RWPE1 (cell line): Measurements from ENCODE around the gene RFX1.

Source experiments
- CTCF ChIA-PET: fragments of 350-600 bp; sonication (Branson Sonifier 250); formaldehyde crosslinking; extraction: SDS; loops from one replicate; lab custom pipeline; 2021; lab: Yijun Ruan, JAX
- POLR2A ChIA-PET: fragments of 400-600 bp; formaldehyde crosslinking; extraction: SDS; loops from one replicate; lab custom pipeline; 2020; ENCODE audit warnings: antibody characterized with exemption; ENCODE audit not compliant: low non-redundant PET; lab: Yijun Ruan, JAX
- DNase-seq: peaks from one replicate; pipeline ENCODE4 v3.0.0; 2012; ENCODE audit warnings: low spot score
- H3K27ac ChIP-seq: fragments of 450-650 bp; 2 replicates; pipeline ENCODE4 v1.5.1; 2017
- CTCF ChIP-seq: fragments of 450-650 bp; conservative IDR thresholded peaks from 2 replicates; pipeline ENCODE4 v1.5.1; 2017; ENCODE audit warnings: low read depth, mild to moderate bottlenecking

The RFX1 gene

GRCh38 chr19:14006085-14006765, at the start of gene RFX1:
RFX1 (minus strand) TSS chr19:14006320; CDS start chr19:13993843, 12,477 bp downstream.
- peak; percentile 98 for DNase-seq
- CTCF ChIA-PET: no interaction called here
- POLR2A ChIA-PET: interaction anchor here (0.5 to 1.0 kb wide), 3 partner anchors 13 to 179 kb away, joined by 3 to 5 read pairs (median 3); no protein-coding TSS in a partner anchor
- peak within 1 kb of the TSS; percentile 93 for H3K27ac ChIP-seq
- no peak for TF ChIP-seq CTCF

- DNase-seq: no peak
- ChIA-PET POLR2A (no interaction called here), CTCF (no interaction called here)
- no peak overlapping the region for H3K27ac ChIP-seq
- no peak for TF ChIP-seq CTCF
These were observed 49.3 kb upstream of the RFX1 start for GRCh38 chr19:14055396-14055795.

GRCh38 chr19:14054721-14055120, 48.6 kb upstream of the RFX1 start:
- ChIA-PET POLR2A (no interaction called here), CTCF (interaction anchor here (0.6 kb wide), 1 partner anchor 18 kb away, joined by 4 read pairs; no protein-coding TSS in a partner anchor)
- no peak for TF ChIP-seq CTCF
- H3K27ac ChIP-seq: no peak overlapping the region
- DNase-seq: no peak

GRCh38 chr19:14054099-14054498, 48.0 kb upstream of the RFX1 start:
- ChIA-PET CTCF (interaction anchor here (0.6 to 0.7 kb wide), 2 partner anchors 19 to 65 kb away, joined by 3 to 4 read pairs; no protein-coding TSS in a partner anchor), POLR2A (no interaction called here)
- no peak overlapping the region for H3K27ac ChIP-seq
- no peak for TF ChIP-seq CTCF
- DNase-seq: no peak

GRCh38 chr19:14053500-14053899, 47.4 kb upstream of the RFX1 start:
- H3K27ac ChIP-seq: no peak overlapping the region
- TF ChIP-seq CTCF: no peak
- ChIA-PET POLR2A (no interaction called here), CTCF (interaction anchor here (0.5 to 0.6 kb wide), 2 partner anchors 15 to 40 kb away, joined by 3 read pairs; no protein-coding TSS in a partner anchor)
- DNase-seq: no peak

GRCh38 chr19:14053032-14053431, 46.9 kb upstream of the RFX1 start:
- POLR2A ChIA-PET: no interaction called here

More at GRCh38 chr19:14053032-14053431, 46.9 kb upstream of the RFX1 start:
- CTCF ChIA-PET: interaction anchor here (0.5 to 0.6 kb wide), 3 partner anchors 18 to 258 kb away, joined by 3 to 6 read pairs (median 5); no protein-coding TSS in a partner anchor
- no peak for TF ChIP-seq CTCF
- no peak overlapping the region for H3K27ac ChIP-seq
- DNase-seq: no peak
